Mesothelial cell of epicardium (in vitro differentiated cells): ENCODE results near the gene PPP6R3. TPM values are rescaled to one million over a fixed set of nuclear protein-coding genes. Genes with fewer than 3 reads are reported as not detected.
"Not testable (repeated sequence)": the region's sequence is repeated elsewhere in the genome, so short reads cannot be mapped to it uniquely, and the experiment has no call there.

Experiments used
- DNase-seq, 2 experiments: peaks; one replicate each; pipeline ENCODE4 v3.0.0; 2021; ENCODE audit warnings: low spot score in 2 of 2; ENCODE audit not compliant: unreplicated experiment in 2 of 2
- H3K27ac Mint-ChIP-seq: 2 replicates; pipeline ENCODE4 v1.8.0; 2021; ENCODE audit warnings: mixed read lengths
- H3K27me3 Mint-ChIP-seq: 2 replicates; pipeline ENCODE4 v1.8.0; 2021; ENCODE audit warnings: low read depth, mixed read lengths
- H3K36me3 Mint-ChIP-seq: 2 replicates; pipeline ENCODE4 v1.8.0; 2021; ENCODE audit warnings: mixed read lengths
- H3K4me1 Mint-ChIP-seq: 2 replicates; pipeline ENCODE4 v1.8.0; 2021; ENCODE audit warnings: mixed read lengths
- H3K4me3 Mint-ChIP-seq: 2 replicates; pipeline ENCODE4 v1.8.0; 2021; ENCODE audit warnings: mild to moderate bottlenecking, moderate library complexity, mixed read lengths
- H3K9me3 Mint-ChIP-seq: 2 replicates; pipeline ENCODE4 v1.8.0; 2021; ENCODE audit warnings: mixed read lengths
- total RNA-seq: library from RNA; stranded (reverse); gene quantifications from 3 replicates; pipeline ENCODE4 v1.2.1, GENCODE V29; 2021
- TF ChIP-seq, protein P1 (sequence below): fragments of 200-600 bp; sonication (generic); IDR thresholded peaks from one replicate; pipeline ENCODE4 v1.5.0; 2021; ENCODE audit warnings: antibody characterized with exemption; ENCODE audit not compliant: unreplicated experiment

The PPP6R3 gene
- total RNA-seq, 1 donor from 2014 or later, result 137 TPM

DNA sequence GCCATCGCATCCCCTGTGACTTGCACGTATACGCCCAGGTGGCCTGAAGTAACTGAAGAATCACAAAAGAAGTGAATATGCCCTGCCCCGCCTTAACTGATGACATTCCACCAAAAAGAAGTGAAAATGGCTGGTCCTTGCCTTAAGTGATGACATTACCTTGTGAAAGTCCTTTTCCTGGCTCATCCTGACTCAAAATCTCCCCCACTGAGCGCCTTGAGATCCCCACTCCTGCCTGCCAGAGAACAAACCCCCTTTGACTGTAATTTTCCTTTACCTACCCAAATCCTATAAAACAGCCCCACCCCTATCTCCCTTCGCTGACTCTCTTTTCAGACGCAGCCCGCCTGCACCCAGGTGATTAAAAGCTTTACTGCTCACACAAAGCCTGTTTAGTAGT lies 171.8 kb downstream of the PPP6R3 start:
- not testable (repeated sequence) for H3K4me3 Mint-ChIP-seq, H3K27ac Mint-ChIP-seq, H3K36me3 Mint-ChIP-seq, DNase-seq, H3K9me3 Mint-ChIP-seq, H3K4me1 Mint-ChIP-seq
- peaks cover 18% of the 10 kb centered on the region for H3K27me3 Mint-ChIP-seq

DNA sequence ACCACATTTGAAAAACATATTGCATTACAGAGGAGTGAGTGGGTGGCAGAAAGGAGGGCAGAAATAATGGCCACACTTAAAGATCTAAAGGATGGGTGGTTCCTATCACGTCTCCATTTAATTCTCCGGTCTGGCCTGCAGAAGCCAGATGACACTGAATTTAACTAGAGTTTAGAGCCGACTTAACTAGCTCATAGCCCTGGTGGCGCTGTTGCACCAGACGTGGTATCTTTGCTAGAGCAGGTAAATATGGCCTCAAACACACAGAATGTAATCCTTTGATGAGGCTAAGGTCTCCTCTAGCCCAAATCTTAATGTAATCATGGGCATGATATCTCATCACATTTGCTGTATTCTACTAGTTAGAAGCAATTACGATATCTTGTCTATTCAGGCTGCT lies 172.2 kb downstream of the PPP6R3 start:
- Mint-ChIP-seq H3K9me3 (no peaks in the 10 kb centered on the region), H3K36me3 (no peaks in the 10 kb centered on the region), H3K27me3 (peaks cover 18% of the 10 kb centered on the region), H3K4me1 (no peaks in the 10 kb centered on the region), H3K4me3 (no peak overlapping the region), H3K27ac (no peak overlapping the region)
- peak in 1 of 2 experiments; percentile 54 for DNase-seq
- TF ChIP-seq, protein P1, sequence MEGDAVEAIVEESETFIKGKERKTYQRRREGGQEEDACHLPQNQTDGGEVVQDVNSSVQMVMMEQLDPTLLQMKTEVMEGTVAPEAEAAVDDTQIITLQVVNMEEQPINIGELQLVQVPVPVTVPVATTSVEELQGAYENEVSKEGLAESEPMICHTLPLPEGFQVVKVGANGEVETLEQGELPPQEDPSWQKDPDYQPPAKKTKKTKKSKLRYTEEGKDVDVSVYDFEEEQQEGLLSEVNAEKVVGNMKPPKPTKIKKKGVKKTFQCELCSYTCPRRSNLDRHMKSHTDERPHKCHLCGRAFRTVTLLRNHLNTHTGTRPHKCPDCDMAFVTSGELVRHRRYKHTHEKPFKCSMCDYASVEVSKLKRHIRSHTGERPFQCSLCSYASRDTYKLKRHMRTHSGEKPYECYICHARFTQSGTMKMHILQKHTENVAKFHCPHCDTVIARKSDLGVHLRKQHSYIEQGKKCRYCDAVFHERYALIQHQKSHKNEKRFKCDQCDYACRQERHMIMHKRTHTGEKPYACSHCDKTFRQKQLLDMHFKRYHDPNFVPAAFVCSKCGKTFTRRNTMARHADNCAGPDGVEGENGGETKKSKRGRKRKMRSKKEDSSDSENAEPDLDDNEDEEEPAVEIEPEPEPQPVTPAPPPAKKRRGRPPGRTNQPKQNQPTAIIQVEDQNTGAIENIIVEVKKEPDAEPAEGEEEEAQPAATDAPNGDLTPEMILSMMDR, result no peak

DNA sequence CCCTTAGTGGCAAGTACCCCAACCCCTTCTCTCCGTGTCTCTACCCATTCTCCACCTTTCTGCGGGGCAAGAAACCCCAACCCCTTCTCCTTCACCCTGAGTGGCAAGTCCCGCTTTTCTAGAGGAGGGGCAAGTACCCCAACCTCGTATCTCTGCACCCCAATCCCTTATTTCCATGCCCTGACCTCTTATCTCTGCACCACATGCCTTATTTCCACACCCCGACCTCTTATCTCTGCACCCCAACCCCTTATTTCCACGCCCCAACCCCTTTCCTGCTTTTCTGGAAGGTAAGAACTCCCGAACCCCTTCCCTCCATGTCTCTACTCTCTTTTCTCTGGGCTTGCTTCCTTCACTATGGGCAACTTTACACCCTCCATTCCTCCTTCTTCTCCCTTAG lies 174.1 kb downstream of the PPP6R3 start:
- H3K27ac Mint-ChIP-seq, DNase-seq, H3K9me3 Mint-ChIP-seq, H3K4me3 Mint-ChIP-seq, H3K4me1 Mint-ChIP-seq, H3K36me3 Mint-ChIP-seq: not testable (repeated sequence)
- peaks cover 18% of the 10 kb centered on the region for H3K27me3 Mint-ChIP-seq

DNA sequence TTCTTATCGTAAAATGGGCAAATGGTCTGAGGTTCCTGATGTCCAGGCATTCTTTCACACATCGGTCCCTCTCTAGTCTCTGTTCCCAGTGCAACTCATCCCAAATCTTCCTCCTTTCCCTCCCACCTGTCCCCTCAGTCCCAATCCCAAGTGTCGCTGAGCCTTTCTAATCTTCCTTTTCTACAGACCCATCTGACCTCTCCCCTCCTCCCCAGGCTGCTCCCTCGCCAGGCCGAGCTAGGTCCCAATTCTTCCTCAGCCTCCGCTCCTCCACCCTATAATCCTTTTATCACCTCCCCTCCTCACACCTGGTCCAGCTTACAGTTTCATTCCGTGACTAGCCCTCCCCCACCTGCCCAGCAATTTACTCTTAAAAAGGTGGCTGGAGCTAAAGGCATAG lies 174.6 kb downstream of the PPP6R3 start:
- H3K4me1 Mint-ChIP-seq, H3K36me3 Mint-ChIP-seq, DNase-seq, H3K4me3 Mint-ChIP-seq, H3K9me3 Mint-ChIP-seq, H3K27ac Mint-ChIP-seq: not testable (repeated sequence)
- H3K27me3 Mint-ChIP-seq, result peaks cover 20% of the 10 kb centered on the region

DNA sequence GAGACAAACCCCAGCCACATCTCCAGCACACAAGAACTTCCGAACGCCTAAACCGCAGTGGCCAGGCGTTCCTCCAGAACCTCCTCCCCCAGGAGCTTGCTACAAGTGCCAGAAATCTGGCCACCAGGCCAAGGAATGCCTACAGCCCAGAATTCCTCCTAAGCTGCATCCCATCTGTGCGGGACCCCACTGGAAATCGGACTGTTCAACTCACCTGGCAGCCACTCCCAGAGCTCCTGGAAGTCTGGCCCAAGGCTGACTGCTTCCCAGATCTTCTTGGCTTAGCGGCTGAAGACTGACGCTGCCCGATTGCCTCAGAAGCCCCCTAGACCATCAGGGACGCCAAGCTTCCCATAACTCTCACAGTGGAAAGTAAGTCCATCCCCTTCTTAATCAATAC lies 175.3 kb downstream of the PPP6R3 start:
- H3K27ac Mint-ChIP-seq, H3K4me1 Mint-ChIP-seq, DNase-seq, H3K9me3 Mint-ChIP-seq, H3K36me3 Mint-ChIP-seq, H3K4me3 Mint-ChIP-seq: not testable (repeated sequence)
- H3K27me3 Mint-ChIP-seq, result peaks cover 20% of the 10 kb centered on the region

DNA sequence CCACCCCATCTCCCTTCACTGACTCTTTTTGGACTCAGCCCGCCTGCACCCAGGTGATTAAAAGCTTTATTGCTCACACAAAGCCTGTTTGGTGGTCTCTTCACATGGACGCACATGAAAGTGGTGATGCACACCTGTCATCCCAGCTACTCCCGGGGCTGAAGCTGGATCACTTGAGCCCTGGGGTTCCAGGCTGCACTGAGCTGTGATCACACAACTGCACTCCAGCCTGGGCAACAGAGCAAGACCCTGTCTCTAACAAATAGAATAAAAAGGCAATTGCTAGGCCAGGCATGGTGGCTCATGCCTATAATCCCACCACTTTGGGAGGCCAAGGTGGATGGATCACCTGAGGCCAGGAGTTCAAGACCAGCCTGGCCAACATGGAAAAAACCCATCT lies 178.8 kb downstream of the PPP6R3 start:
- H3K27ac Mint-ChIP-seq, result not testable (repeated sequence)

DNA sequence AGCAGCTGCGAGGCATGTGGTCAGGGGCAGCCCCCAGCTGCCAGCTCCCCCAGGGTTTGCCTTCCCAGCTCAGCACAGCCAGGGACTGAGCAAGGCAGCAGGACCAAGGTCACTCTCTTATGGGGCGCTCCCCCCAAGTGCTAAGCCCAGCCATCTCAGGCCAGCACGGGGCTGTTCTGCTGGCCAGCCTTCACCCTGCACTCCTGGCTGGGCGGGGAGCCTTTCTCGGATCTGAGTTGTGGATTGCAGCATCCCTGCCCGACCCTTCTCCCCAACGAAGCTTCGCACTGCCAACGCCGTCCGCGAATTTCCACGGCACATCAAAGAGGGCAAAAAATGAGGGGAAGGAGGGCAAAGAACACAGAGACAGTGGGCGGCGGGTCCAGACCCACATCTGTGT lies 181.3 kb downstream of the PPP6R3 start:
- DNase-seq, result no peak
- Mint-ChIP-seq H3K9me3 (peaks cover 18% of the 10 kb centered on the region), H3K36me3 (no peaks in the 10 kb centered on the region), H3K27me3 (peaks cover 4% of the 10 kb centered on the region), H3K4me3 (no peak overlapping the region), H3K27ac (no peak overlapping the region), H3K4me1 (no peaks in the 10 kb centered on the region)
- TF ChIP-seq, protein P1, result no peak

More for the DNA sequence above, 178.8 kb downstream of the PPP6R3 start:
- H3K36me3 Mint-ChIP-seq, DNase-seq, H3K9me3 Mint-ChIP-seq, H3K4me1 Mint-ChIP-seq, H3K4me3 Mint-ChIP-seq: not testable (repeated sequence)
- peaks cover 21% of the 10 kb centered on the region for H3K27me3 Mint-ChIP-seq

DNA sequence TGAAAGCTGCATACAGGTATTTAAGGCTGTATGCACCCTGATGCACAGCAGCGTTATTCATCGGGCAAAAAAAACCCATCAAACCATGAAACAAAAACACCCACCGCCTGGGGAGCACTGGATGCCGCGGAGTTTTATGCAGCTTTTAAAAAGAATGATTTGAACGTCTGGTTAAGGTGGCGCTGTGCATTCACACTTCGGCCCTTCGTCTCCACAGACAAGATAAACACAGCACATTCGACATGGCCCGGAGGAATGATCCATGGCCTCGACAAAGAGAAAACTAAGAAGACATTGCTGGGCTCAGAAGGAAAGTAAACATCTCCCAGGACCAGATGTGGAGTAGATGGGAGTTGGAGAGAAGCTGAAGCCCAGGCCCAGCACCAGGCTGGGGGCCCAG lies 183.0 kb downstream of the PPP6R3 start:
- Mint-ChIP-seq H3K4me3 (no peak overlapping the region), H3K9me3 (peaks cover 25% of the 10 kb centered on the region), H3K4me1 (no peaks in the 10 kb centered on the region), H3K36me3 (peaks cover 4% of the 10 kb centered on the region), H3K27ac (no peak overlapping the region), H3K27me3 (peaks cover 4% of the 10 kb centered on the region)
- TF ChIP-seq, protein P1, result no peak
- DNase-seq, result no peak
